GM18507 (cell line): ENCODE results near the gene HUS1.
"Not testable (repeated sequence)": the region's sequence is repeated elsewhere in the genome, so short reads cannot be mapped to it uniquely, and the experiment has no call there.

Experiments used
- DNase-seq: peaks from one replicate; pipeline ENCODE4 v3.0.0; 2011; ENCODE audit warnings: low read depth; ENCODE audit not compliant: insufficient read length; ENCODE audit errors: extremely low spot score
- FAIRE-seq: peaks from 2 replicates; lab custom pipeline; 2011; peaks lifted over from hg19 to GRCh38; lab: Jason Lieb, UNC

Gene HUS1

DNA sequence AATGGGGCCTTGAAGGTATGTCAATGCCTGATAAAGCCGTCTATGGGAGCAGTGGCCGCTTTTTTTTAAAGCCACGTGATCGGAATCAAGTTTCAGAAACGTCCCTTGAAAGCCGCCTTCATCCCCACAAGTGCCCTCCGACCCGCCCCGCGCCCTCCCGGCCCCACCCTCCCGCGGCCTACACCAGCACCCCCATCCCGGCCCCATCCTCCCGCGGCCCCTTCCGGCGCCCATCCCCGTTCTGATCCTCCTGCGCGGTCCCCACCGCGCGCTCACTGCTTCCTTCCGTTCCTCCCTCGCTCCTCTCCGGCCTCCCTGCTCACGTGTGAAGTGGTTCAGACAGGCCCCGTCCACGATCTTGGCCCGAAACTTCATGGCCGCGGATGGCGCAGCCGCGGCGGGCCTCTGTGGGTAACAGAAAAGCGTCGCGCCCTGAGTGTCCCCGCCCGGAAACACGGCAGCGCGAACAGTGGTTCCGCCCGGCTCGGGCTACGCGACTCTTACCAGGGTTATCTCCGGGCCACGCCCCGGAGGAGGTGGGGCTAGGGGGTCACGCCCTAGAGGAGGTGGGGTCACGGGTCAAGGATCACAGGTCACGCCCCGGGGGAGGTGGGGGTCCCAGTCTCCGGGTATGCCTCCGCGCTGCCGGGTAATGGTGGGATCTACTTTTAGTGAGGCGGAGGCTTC is at the start of gene HUS1:
HUS1 (minus strand) TSS at position 471 of the 687 bp plus-strand sequence; CDS start at position 375, 96 bp downstream.
- FAIRE-seq (peak; percentile 94), DNase-seq (peak; percentile 86)

DNA sequence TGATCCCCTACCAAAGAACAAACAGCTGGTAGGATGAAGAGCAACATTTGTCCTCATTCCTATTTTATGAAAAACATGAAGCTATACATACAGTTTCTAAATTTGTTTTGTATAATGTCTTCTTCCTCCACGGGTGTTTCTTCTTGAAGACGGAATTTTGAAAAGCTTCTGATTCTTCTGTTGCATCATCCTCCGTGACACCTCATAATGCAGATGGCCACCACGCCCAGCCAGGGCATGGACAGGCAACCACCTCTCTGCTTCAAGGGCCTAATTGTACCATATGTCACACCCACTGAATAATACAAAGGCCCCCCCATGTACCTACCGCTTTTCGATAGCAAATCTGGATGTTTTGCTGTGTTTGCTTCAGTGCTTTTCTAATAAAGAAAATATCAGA is 49.5 kb upstream of the HUS1 start, which contains the start of gene SUN3:
SUN3 (minus strand) TSS at position 170 of the 400 bp plus-strand sequence; CDS start at position 1, 169 bp downstream.
- DNase-seq (no peak), FAIRE-seq (no peak)

DNA sequence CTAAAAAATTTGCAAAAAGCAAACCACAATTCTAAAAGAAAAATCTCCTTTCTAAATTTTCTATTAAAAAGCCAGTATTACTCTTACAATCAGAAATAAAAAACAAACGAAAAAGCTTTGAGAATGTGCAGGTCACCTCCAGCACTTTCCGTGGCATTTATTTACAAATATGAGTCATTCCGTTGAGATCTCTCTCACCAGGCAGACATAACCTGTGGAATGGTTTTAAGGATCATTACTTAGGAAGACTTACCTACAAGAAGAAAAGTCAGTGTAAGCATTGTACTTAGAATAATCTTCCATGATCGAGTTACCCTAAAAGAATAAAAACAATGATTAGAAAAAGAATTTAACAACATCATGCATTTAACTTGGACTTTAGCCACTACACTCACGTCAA is 46.2 kb upstream of the HUS1 start:
- DNase-seq (no peak), FAIRE-seq (no peak)

DNA sequence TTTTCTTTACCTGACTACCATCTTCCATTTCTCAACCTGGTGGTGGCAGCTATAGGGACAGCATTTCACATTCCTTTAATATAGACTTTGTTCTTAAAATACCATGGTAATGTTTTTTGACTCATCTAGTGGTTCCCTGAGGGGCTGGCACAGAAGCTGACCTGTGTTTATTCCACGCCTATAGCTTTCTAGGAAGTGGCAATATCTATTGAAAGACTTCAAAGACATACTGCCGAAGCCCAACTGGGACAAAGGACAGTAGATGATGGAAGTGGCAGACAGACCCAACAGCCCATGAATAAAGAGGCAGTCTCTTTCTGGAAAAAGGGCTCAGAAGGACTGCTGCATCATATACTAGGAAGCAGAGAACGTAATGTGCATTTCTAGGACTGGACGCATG is 38.3 kb upstream of the HUS1 start:
- no peak for FAIRE-seq
- no peak for DNase-seq

DNA sequence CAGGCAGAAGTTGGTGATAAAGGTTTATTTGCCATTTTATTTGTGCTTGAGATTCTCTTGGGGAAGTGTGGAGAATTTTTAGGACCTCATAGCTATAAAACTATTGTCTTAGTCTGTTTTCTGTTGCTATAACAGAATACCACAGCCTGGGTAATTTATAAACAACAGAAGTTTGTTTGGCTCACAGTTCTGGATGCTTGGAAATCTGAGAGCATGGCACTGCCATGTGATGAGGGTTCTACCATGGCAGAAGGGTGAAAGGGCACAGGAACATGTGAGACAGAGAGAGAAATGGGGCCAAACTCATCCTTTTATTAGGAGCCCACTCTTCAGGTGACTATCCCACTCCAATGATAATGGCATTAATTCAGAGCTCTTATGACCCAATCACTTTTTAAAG is 37.2 kb upstream of the HUS1 start:
- DNase-seq (no peak), FAIRE-seq (no peak)

DNA sequence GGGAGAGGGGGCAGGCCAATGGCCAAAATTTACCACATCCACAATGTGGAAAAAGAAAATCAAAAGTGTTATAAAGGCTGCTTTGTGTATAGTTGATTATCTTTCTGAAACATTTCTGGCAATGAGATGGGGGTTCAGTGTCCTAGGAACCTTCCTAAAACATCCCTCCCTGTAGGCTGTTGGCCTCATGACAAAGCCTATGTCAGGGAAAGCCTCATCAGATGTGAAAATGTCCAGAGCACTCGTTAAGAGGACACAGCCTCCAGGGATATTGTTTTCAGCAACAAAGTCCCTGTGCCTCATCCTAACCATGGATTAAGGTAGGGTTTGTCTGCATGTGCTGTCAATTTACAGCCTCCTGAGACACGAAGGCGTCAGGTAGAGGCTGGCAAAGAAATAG is 32.5 kb upstream of the HUS1 start:
- DNase-seq (no peak), FAIRE-seq (no peak)

DNA sequence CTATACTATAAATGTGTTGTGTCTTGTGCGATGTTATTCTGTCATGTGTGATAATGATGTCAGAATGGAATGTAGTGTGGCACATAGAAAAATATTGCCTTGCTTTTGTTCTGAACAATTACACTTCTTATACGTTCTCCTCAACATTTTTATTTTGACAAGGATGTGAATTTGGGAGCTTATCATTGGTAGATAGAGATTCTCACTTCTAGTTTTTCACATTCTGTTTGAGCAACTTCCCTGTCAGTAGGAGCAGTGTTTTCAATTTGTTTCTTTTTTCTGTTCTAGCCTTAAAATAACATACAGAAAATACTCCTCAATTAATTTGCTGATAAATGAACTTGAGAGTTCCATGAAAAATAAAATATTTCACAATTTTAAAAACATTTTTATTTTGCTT is 31.9 kb upstream of the HUS1 start:
- no peak for DNase-seq
- no peak for FAIRE-seq

DNA sequence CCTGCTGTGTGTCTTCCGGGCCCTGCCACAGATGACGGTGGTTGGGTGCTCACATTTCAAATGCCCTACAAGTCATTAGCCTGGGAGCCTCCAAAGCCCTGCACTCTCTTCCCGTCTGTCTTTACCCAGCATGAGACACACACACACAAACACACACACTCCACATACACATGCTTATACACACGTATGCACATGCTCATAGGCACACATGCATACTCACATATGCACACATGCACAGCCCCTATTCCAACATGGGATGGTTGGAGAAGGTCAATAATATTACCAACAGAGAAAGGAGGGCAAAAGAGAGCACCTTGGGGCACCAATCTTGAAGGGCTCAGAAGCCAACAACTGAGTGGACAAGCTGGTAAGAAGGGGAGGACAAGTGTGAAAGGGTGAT is 30.5 kb upstream of the HUS1 start:
- DNase-seq (no peak), FAIRE-seq (no peak)

DNA sequence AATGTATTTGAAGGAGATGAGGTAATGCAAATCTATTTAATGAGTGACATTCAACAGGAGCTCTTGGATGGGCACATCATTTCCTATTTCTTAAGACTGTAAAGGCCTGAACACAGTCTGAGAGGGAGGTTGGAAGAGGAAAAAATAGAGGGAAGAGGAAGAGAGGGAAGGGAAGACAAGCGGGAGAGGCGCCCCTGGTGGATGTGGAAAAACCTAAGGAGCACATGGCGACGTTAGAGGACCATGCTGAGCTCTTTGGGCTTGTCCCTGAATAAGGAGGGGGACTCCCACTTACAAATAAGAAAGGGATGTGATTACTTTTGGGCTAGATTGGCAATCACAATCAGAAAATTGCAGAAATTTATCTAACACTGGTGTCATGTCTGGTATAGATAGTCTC is 29.8 kb upstream of the HUS1 start:
- no peak for DNase-seq
- no peak for FAIRE-seq

DNA sequence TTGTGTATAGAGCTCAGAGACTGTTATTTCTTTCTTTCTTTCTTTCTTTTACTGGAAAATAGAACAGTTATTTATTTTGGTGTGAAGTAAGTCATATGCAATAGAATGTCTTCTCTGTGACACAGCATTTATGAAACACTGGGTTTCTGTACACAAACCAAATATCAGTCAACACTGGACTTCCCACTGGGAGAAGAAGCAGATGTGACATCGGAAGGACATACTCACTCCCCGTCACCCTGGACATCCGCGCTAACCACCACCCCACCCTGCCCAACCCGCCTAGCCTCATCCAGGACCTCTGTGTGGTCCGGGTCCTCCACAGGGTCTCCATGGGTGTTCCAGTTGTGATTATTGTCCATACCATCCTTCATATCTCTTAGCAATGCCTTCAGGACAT is 27.5 kb upstream of the HUS1 start:
- no peak for FAIRE-seq

DNA sequence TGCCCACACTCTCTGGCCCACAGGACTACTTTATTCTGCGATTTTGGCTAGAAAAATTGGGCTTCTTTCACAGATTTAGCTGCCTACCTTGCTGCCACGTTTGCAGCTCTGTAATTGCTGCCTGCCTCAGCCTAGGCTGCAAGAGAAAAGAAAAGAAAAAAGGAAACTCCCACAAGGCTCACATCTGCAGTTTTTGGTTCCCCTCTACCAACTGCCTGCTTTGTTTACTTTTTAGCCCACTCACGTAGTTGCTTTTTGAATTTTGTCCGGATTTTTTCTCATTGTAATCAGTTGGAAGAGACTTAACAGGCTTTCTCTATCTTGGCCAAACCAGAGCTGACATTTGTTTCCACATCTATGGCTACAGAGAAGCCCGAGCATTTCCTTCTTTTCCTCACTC is 25.2 kb upstream of the HUS1 start:
- FAIRE-seq: peak; percentile 24
- DNase-seq: no peak

More for the DNA sequence above, 27.5 kb upstream of the HUS1 start:
- no peak for DNase-seq

DNA sequence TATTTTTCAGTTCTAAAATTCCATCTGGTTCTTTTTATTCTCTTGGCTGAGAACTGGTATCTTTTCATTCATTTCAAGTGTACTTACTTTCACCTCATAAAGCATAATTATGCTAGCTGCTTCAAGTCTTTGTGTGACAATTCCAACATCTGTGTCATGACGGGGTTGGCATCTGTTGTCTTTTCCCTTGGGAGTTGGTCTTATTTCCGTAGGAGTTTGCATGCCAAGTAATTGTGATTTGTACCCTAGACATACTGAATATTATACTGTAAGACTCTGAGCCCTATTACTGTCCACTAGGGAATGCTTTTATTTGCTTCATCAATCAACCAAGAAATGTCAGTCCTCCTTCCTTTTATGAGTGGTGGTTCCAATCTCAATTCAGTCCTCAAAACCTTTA is 24.6 kb upstream of the HUS1 start:
- FAIRE-seq: no peak

DNA sequence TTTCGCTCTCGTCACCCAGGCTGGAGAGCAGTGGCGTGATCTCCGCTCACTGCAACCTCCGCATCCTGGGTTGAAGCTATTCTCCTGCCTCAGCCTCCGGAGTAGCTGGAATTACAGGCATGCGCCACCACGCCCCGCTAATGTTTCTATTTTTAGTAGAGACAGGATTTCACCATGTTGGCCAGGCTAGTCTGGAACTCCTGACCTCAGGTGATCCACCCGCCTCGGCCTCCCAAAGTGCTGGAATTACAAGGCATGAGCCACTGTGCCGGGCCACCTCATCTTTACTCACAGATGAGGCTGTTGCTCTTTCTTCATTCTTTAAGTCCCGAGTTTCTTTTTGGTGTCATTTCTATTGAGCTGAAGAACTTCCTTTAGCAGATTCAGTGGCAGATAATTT is 20.7 kb upstream of the HUS1 start:
- FAIRE-seq, DNase-seq: not testable (repeated sequence)

More for the DNA sequence above, 24.6 kb upstream of the HUS1 start:
- DNase-seq: no peak

DNA sequence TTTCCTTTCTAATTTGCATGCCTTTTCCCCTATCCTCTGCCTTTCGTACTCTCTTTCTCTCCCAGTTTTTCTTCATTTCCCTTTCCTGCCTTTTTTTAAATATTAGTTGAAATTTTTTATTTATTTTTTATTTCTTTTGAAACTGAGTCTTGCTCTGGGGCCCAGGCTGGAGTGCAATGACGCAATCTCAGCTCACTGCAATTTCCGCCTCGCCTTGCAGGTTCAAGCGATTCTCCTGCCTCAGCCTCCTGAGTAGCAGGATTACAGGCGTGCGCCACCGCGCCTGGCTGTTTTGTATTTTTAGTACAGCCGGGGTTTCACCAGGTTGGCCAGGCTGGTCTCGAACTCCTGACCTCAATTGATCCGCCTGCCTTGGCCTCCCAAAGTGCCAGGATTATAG is 20.0 kb upstream of the HUS1 start:
- FAIRE-seq (no peak), DNase-seq (no peak)

DNA sequence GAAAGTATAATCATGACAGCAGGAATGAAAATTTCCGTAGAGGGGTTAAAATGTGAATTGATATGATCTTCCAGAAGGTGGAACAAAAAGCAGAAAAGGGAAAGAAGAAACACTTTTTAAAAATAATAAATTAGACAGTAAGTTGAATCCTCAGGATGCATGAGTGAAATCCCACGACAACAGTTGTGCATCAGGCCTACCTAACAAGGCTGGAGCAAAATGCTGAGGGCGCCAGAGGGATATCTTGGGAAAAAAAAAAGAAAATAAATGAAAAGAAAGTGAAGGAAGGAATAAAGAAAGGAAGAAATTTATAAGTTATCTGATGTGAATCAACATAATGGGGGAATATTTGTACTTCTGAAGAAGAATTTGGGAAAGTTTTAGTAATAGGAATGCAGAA is 13.0 kb upstream of the HUS1 start:
- FAIRE-seq (no peak), DNase-seq (no peak)

DNA sequence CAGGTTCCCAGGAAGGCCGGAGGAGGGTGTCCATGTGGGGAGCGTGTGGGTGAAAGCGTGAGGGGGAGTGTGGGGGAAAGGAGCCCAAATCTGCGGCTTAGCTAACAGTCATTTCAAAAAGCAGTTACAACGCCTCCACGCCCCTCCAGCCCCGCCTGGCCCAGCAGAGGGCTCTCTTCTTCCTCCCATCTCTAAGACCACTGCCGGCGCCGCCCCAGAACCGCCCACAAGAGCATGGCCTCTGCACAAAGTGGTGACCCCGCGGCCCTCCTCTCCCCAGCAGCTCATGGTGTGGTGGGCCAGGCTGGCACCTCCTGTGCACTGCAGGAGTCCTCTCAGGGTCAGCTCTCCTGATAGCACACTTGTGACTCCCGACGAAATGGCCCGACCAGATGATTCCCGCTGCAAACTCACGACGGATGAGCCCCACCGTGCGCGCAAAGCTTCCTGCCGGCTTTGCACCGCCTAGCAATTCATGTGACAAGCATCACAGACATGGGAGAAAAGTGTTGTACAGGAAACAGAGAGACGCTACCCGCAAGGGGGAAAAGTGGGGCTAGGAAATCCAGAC is 12.4 kb upstream of the HUS1 start:
- DNase-seq (peak; percentile 78), FAIRE-seq (peak; percentile 93)

DNA sequence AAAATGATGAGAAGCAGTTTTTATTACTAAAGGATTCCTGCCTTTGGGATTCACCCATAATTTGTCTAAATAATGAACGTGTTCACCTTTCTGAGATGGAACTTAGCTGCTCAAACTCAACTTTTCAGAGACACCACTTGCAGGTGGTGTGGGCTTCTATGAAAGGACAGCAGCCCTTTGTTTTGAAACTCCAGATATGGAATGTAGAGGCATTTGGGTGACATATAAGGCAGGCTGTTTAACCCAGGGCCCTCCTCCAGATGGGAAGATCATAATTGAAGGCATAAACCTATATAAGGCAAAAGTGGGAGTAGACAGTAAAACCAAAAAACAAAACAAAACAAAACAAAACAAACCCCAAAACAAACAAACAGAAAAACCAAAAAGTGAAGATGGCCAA is 11.9 kb upstream of the HUS1 start:
- DNase-seq (no peak), FAIRE-seq (no peak)

DNA sequence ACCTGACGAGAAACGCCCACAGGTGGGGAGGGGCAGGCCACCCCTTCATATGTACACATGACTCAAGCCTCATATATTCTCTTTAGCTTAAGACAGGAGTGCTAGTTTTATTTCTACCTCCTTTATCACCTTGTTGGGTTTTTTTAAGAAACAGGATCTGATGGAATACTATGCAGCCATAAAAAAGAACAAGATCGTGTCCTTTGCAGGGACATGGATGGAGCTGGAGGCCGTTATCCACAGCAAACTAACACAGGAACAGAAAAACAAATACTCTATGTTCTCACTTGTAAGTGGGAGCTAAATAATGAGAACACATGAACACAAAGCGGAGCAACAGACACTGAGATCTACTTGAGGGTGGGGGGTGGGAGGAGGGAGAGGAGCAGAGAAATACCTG is 11.2 kb upstream of the HUS1 start:
- DNase-seq (no peak), FAIRE-seq (no peak)

DNA sequence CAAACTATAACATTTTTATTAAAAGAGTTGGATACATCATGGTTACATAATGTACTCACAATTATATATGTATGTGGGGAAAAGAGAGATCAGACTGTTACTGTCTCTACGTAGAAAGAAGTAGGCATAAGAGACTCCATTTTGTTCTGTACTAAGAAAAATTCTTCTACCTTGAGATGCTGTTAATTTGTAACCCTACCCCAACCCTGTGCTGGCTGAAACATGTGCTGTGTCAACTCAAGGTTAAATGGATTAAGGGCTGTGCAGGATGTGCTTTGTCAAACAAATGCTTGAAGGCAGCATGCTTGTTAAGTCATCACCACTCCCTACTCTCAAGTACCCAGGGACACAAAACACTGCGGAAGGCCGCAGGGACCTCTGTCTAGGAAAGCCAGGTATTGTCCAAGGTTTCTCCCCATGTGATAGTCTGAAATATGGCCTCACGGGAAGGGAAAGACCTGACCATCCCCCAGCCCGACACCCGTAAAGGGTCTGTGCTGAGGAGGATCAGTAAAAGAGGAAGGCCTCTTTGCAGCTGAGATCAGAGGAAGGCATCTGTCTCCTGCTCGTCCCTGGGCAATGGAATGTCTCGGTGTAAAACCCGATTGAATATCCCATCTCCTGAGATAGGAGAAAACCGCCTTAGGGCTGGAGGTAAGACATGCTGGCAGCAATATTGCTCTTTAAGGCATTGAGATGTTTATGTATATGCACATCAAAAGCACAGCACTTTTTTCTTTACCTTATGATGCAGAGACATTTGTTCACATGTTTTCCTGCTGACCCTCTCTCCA is 10.4 kb upstream of the HUS1 start:
- not testable (repeated sequence) for DNase-seq, FAIRE-seq

DNA sequence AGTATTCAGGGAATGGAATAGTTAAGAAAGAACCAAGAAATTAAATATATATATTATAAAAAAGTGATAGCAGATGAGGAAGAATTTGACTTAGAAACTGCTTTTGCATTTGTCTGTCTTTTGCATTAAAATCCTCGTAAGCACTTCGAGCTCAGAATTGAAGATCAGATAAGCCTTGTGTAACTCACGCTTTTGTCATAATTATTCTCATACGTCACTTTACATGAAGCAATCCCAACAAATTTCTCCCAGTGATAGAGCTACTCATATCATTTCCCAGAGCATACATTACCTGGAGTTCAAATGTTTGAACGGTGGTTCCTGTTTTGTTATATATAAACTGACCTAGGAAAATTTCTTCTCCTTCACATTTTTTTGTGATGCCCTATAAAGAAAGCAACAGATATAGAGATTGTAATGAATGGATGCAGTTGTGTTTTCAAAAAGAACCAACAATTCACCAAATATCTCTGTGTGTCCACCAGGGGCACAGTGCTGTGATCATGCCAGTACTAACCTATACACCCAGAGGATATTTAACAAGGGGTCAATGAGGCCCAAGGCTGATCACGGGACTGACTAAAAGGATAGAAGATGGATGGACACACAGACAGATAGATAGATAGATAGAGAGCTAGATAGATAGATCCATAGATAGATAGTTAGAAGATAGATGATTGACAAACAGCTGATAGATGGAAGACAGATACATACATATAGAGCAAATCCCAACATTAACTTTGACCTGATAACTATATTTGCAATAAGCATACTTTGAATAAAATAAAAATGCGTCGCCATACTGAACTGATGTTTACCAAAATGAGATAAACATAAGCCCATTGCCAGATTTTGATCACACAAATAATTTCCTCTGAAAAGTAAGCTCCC is 9.3 kb upstream of the HUS1 start:
- DNase-seq: no peak
- no peak for FAIRE-seq
